HepG2 (cell line): Measurements from ENCODE around the gene JADE2. TPM values are rescaled to one million over a fixed set of nuclear protein-coding genes. Genes with fewer than 3 reads are reported as not detected.

Experiments used
- ATAC-seq: fragments of 200-7000 bp; cut with Tn5 transposase; 3 replicates; pipeline ENCODE4 v1.9.1; 2020; ENCODE audit warnings: mild to moderate bottlenecking, moderate library complexity
- BruUV-seq: library from RNA; stranded (reverse); fragments of 400-500 nt; replicated peaks from 2 replicates; lab custom pipeline; 2021; lab: Mats Ljungman, UMichigan
- CTCF ChIA-PET: fragments of 300-600 bp; formaldehyde crosslinking; extraction: SDS; loops from one replicate; lab custom pipeline; 2021; ENCODE audit warnings: low total read pairs, inconsistent platforms, low intra/inter-chr PET ratio; lab: Yijun Ruan, JAX
- POLR2A ChIA-PET: fragments of 350-600 bp; sonication (Branson Sonifier 250); formaldehyde crosslinking; loops from one replicate; lab custom pipeline; 2020; ENCODE audit warnings: antibody characterized with exemption, inconsistent platforms; lab: Yijun Ruan, JAX
- DNase-seq: peaks from one replicate; pipeline ENCODE4 v3.0.0-alpha.2; 2015; ENCODE audit warnings: low spot score
- FAIRE-seq: peaks from 3 replicates; lab custom pipeline; 2011; peaks lifted over from hg19 to GRCh38; lab: Jason Lieb, UNC
- H2AFZ ChIP-seq: one replicate; pipeline ENCODE4 v1.6.1; 2011; ENCODE audit warnings: low read length, inconsistent platforms
- H3K27ac ChIP-seq: fragments of 300-600 bp; 3 replicates; pipeline ENCODE4 v1.8.0; 2011; ENCODE audit warnings: mixed run types, mild to moderate bottlenecking, mixed read lengths, low read length, inconsistent platforms; ENCODE audit not compliant: insufficient read depth; ENCODE audit errors: extremely low read length
- H3K27me3 ChIP-seq, 2 experiments: fragments of 200-600 bp in 1 of 2; 2 replicates in 1 of 2; 3 replicates in 1 of 2; pipeline versions ENCODE4 v1.6.0 to v1.8.0; 2011; ENCODE audit warnings: low read length in 2 of 2, mild to moderate bottlenecking in 2 of 2, moderate library complexity in 2 of 2, inconsistent platforms in 1 of 2; ENCODE audit not compliant: insufficient read depth in 2 of 2, control insufficient read depth in 1 of 2
- H3K36me3 ChIP-seq, 2 experiments: fragments of 200-600 bp in 1 of 2; replicated peaks in 1 of 2; 2 replicates in 1 of 2; 3 replicates in 1 of 2; pipeline versions ENCODE4 v1.5.1 to v1.8.0; 2011; ENCODE audit warnings: low read length in 2 of 2, inconsistent platforms in 1 of 2; ENCODE audit not compliant: insufficient read depth in 2 of 2, control insufficient read depth in 1 of 2
- H3K4me1 ChIP-seq: 2 replicates; pipeline ENCODE4 v1.5.1; 2012; ENCODE audit warnings: low read length, inconsistent platforms; ENCODE audit not compliant: insufficient read depth
- H3K4me2 ChIP-seq: 2 replicates; pipeline ENCODE4 v1.6.0; 2011; ENCODE audit warnings: low read depth, low read length, inconsistent platforms
- H3K4me3 ChIP-seq, 3 experiments: fragments of 200-600 bp in 1 of 3; sonication (generic), shearing (Covaris generic) in 1 of 3; replicated peaks in 1 of 3; 2 replicates each; pipeline ENCODE4 v1.5.1; 2011 to 2016; ENCODE audit warnings: low read length in 3 of 3, inconsistent platforms in 2 of 3, low read depth in 2 of 3, mild to moderate bottlenecking in 2 of 3, control low read depth in 1 of 3, mixed read lengths in 1 of 3; ENCODE audit not compliant: insufficient read depth in 1 of 3
- H3K79me2 ChIP-seq: one replicate; pipeline ENCODE4 v1.6.1; 2011; ENCODE audit warnings: low read length, inconsistent platforms; ENCODE audit not compliant: insufficient read depth
- H3K9ac ChIP-seq: 2 replicates; pipeline ENCODE4 v1.6.0; 2011; ENCODE audit warnings: mild to moderate bottlenecking, low read depth, low read length, inconsistent platforms; ENCODE audit not compliant: insufficient read depth
- H3K9me3 ChIP-seq: 2 replicates; pipeline ENCODE4 v1.5.1; 2012; ENCODE audit warnings: mild to moderate bottlenecking, low read length
- H4K20me1 ChIP-seq: 2 replicates; pipeline ENCODE4 v1.6.0; 2011; ENCODE audit warnings: inconsistent platforms, mild to moderate bottlenecking, low read length, moderate library complexity; ENCODE audit not compliant: insufficient read depth
- AFF4 ChIP-seq: sonication (generic); formaldehyde crosslinking; IDR thresholded peaks from 2 replicates; pipeline ENCODE4 v1.4.0; 2020; ENCODE audit warnings: missing genetic modification reagents
- NFE2 ChIP-seq: sonication (generic); formaldehyde crosslinking; IDR thresholded peaks from 2 replicates; pipeline ENCODE4 v1.4.0; 2020; ENCODE audit warnings: missing genetic modification reagents
- SAFB2 ChIP-seq: sonication (generic); formaldehyde crosslinking; IDR thresholded peaks from 2 replicates; pipeline ENCODE4 v1.5.1; 2020; ENCODE audit warnings: missing genetic modification reagents, low read depth, mild to moderate bottlenecking, borderline replicate concordance
- ZNF44 ChIP-seq: sonication (generic); formaldehyde crosslinking; IDR thresholded peaks from 2 replicates; pipeline ENCODE4 v1.5.1; 2020; ENCODE audit warnings: mild to moderate bottlenecking, missing genetic modification reagents
- ZSCAN21 ChIP-seq: sonication (generic); formaldehyde crosslinking; IDR thresholded peaks from 2 replicates; pipeline ENCODE4 v1.8.0; 2022; ENCODE audit warnings: mild to moderate bottlenecking, missing genetic modification reagents, moderate library complexity, borderline replicate concordance
- WGBS: methylation state at CpG from one replicate; pipeline ENCODE4 v1.1.6; 2017; ENCODE audit warnings: low lambda C conversion rate; 5-methylcytosine and 5-hydroxymethylcytosine counted together
- in situ Hi-C: cut with HindIII; loops from 2 replicates; pipeline ENCODE4 v1.10.0; 2017; ENCODE audit warnings: low pct_unique_long_range_greater_than_20kb; ENCODE audit not compliant: extremely low pct_ligation_motif_present
- intact Hi-C: fragments of 100-400 bp; cut with micrococcal nuclease; formaldehyde crosslinking; loops from one replicate; pipeline ENCODE4 v1.10.0; 2022; ENCODE audit not compliant: unreplicated experiment
- polyA plus RNA-seq, 8 experiments: library from polyadenylated mRNA; depleted of rRNA in 3 of 8; stranded (reverse) in 7 of 8; unstranded in 1 of 8; fragments of >200 nt; fragmentation: Illumina TruSeq in 4 of 8; extraction: Trizol in 4 of 8; gene quantifications; 2 replicates each; pipeline versions ENCODE4 v1.2.1 to v1.2.3, GENCODE V29; 2011 to 2016; ENCODE audit warnings: low read depth in 4 of 8, missing spikeins in 1 of 8, mixed read lengths in 1 of 8; ENCODE audit not compliant: insufficient read depth in 1 of 8
- total RNA-seq, 5 experiments: library from RNA; depleted of rRNA; stranded (reverse); fragments of >200 nt; fragmentation: Illumina TruSeq; extraction: Trizol; gene quantifications; 2 replicates each; pipeline ENCODE4 v1.2.3, GENCODE V29; 2016; ENCODE audit warnings: low read depth in 1 of 5
- TF ChIP-seq, protein P1 (sequence below): sonication (generic); formaldehyde crosslinking; conservative IDR thresholded peaks from 2 replicates; pipeline ENCODE4 v1.4.0; 2020; ENCODE audit warnings: mild to moderate bottlenecking, missing genetic modification reagents, moderate library complexity

JADE2 gene
- total and polyA plus RNA-seq, 2 of the 13 experiments (the other 11 are each of a cell fraction or from before 2014, with no cell fraction given), result 7.5 to 15.1 TPM

DNA sequence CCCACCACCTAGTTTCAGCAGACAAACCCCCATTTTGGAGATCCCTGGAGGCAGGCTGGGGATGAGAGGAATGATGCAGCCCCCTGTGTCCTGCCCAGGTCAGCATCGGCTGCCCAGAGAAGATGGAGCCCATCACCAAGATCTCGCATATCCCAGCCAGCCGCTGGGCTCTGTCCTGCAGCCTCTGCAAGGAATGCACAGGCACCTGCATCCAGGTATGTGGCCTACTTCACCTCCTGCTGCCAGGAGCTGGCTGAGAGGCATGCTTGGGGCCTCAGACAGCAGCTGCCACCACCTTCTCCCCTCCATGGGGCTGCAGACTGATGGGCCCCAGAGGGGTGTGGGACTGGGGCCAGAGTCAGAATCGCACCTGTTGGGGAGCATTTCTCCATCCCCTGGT, 38.9 kb downstream of the JADE2 start:
- H3K9ac ChIP-seq, result no peak overlapping the region
- in situ Hi-C loops, result no loop called here
- WGBS, result no CpG with 5 or more reads among the region's 4 CpGs

More for the DNA sequence above, 38.9 kb downstream of the JADE2 start:
- H3K4me3 ChIP-seq, result no peak overlapping the region
- no peaks in the 10 kb centered on the region for H3K79me2 ChIP-seq
- no peaks in the 10 kb centered on the region for H3K9me3 ChIP-seq
- H3K27ac ChIP-seq, result no peak overlapping the region
- no peak overlapping the region for H2AFZ ChIP-seq
- intact Hi-C loops, result no loop called here
- no peaks in the 10 kb centered on the region for H3K4me1 ChIP-seq
- no peak overlapping the region for H3K4me2 ChIP-seq
- no peak for TF ChIP-seq AFF4 (CRISPR knock-in tag)
- TF ChIP-seq ZNF44 (CRISPR knock-in tag), result no peak
- TF ChIP-seq, protein P1, sequence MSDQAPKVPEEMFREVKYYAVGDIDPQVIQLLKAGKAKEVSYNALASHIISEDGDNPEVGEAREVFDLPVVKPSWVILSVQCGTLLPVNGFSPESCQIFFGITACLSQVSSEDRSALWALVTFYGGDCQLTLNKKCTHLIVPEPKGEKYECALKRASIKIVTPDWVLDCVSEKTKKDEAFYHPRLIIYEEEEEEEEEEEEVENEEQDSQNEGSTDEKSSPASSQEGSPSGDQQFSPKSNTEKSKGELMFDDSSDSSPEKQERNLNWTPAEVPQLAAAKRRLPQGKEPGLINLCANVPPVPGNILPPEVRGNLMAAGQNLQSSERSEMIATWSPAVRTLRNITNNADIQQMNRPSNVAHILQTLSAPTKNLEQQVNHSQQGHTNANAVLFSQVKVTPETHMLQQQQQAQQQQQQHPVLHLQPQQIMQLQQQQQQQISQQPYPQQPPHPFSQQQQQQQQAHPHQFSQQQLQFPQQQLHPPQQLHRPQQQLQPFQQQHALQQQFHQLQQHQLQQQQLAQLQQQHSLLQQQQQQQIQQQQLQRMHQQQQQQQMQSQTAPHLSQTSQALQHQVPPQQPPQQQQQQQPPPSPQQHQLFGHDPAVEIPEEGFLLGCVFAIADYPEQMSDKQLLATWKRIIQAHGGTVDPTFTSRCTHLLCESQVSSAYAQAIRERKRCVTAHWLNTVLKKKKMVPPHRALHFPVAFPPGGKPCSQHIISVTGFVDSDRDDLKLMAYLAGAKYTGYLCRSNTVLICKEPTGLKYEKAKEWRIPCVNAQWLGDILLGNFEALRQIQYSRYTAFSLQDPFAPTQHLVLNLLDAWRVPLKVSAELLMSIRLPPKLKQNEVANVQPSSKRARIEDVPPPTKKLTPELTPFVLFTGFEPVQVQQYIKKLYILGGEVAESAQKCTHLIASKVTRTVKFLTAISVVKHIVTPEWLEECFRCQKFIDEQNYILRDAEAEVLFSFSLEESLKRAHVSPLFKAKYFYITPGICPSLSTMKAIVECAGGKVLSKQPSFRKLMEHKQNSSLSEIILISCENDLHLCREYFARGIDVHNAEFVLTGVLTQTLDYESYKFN (CRISPR knock-in tag), result no peak
- TF ChIP-seq ZSCAN21, result no peak
- TF ChIP-seq NFE2, result no peak
- no peak for TF ChIP-seq SAFB2 (CRISPR knock-in tag)
- TF ChIP-seq, all 625 proteins: peak for 0
- FAIRE-seq, result no peak
- no peaks in the 10 kb centered on the region for H4K20me1 ChIP-seq
- BruUV-seq, result no TSS peak
- POLR2A ChIA-PET, result no interaction called here
- ATAC-seq, result no peak
- H3K36me3 ChIP-seq, result peaks cover 38 to 76% of the 10 kb centered on the region in 2 experiments; a peak in 4 of 5 replicates
- DNase-seq, result no peak
- no peaks in the 10 kb centered on the region for H3K27me3 ChIP-seq
- CTCF ChIA-PET, result no interaction called here
